CD4-positive, alpha-beta T cell treated with Interleukin-1 beta for 1 hour (primary cell): Measurements from ENCODE around the gene KNDC1.
"Not testable (repeated sequence)": the region's sequence is repeated elsewhere in the genome, so short reads cannot be mapped to it uniquely, and the experiment has no call there.

Experiments used
- DNase-seq, 2 donors: peaks; one replicate each; pipeline ENCODE4 v3.0.0-alpha.2; 2020 to 2022

KNDC1 gene

GRCh38 chr10:133159950-133160825, at the start of gene KNDC1:
TSS of gene KNDC1 (plus strand) at chr10:133160219. CDS start at chr10:133160468, 249 bp downstream.
- DNase-seq: peak; percentile 2 to 17

- DNase-seq: no peak
Measured at GRCh38 chr10:133110609-133111275, 49.3 kb upstream of the KNDC1 start.

- not testable (repeated sequence) for DNase-seq
Measured at GRCh38 chr10:133111640-133112039, 48.4 kb upstream of the KNDC1 start.

- no peak for DNase-seq
Measured at GRCh38 chr10:133113146-133113830, 46.7 kb upstream of the KNDC1 start.

GRCh38 chr10:133113847-133114246, 46.2 kb upstream of the KNDC1 start:
- no peak for DNase-seq

- DNase-seq: no peak
Measured at GRCh38 chr10:133114251-133114650, 45.8 kb upstream of the KNDC1 start.

GRCh38 chr10:133114726-133115452, 45.1 kb upstream of the KNDC1 start:
- DNase-seq: no peak

- DNase-seq: no peak
Measured at GRCh38 chr10:133115453-133115842, 44.6 kb upstream of the KNDC1 start.

- no peak for DNase-seq
Measured at GRCh38 chr10:133115976-133116375, 44.0 kb upstream of the KNDC1 start.

GRCh38 chr10:133116455-133116854, 43.6 kb upstream of the KNDC1 start:
- no peak for DNase-seq

GRCh38 chr10:133117036-133117687, 42.9 kb upstream of the KNDC1 start:
- no peak for DNase-seq

- no peak for DNase-seq
Measured at GRCh38 chr10:133117688-133118071, 42.3 kb upstream of the KNDC1 start.

- DNase-seq: no peak
Measured at GRCh38 chr10:133121479-133121878, 38.5 kb upstream of the KNDC1 start.

GRCh38 chr10:133122171-133122935, 37.7 kb upstream of the KNDC1 start:
- DNase-seq: no peak

- no peak for DNase-seq
Measured at GRCh38 chr10:133123050-133123745, 36.8 kb upstream of the KNDC1 start.

- DNase-seq: no peak
Measured at GRCh38 chr10:133123746-133124356, 36.2 kb upstream of the KNDC1 start.

GRCh38 chr10:133124357-133125211, 35.4 kb upstream of the KNDC1 start:
- no peak for DNase-seq

- no peak for DNase-seq
Measured at GRCh38 chr10:133125901-133126300, 34.1 kb upstream of the KNDC1 start.
